ENCODE measurements around the gene ARL16.

Gene ARL16

DNA sequence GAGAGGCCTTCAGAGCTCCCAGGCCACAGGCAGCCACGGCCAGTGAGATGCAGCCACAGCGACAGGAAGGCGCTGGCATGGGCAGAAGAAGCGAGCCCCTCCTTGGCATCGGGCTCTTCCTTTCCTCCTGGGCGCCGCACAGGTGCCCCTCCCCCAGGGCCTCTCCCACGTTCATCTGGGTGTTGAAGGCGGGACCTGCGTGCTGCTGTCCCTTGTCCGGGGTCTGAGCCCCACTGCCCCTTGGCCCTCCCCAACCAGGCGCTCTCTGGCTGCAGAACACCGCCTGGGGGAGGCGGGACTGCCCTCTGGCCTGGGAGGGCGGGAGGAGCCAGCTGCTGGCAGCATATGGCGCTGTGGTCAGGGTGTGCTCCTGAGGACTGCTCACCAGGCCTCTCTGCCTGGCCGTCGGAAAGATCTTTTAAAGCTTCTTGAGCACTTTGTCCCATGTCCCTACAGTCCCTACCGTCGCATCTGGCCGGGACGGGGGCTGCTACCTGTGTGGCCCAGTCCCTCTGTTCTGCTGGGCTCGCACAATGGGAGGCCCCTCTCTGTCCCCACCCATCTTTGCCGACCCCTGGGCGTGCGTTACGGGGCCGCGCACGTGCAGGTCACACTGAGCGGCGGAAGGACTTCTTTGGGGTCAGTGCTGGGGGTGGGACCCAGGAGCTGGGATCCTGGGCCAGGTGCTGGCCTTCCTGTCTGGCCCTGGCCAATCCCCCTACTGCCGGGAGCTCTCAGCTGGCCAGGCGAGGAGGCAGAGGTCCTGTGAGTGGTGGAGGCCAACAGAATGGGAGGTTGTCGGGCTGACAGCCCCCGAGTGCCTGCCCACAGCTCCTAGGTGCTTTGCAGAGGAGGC, 30.2 kb upstream of the ARL16 start:
- TF ChIP-seq, protein P1, sequence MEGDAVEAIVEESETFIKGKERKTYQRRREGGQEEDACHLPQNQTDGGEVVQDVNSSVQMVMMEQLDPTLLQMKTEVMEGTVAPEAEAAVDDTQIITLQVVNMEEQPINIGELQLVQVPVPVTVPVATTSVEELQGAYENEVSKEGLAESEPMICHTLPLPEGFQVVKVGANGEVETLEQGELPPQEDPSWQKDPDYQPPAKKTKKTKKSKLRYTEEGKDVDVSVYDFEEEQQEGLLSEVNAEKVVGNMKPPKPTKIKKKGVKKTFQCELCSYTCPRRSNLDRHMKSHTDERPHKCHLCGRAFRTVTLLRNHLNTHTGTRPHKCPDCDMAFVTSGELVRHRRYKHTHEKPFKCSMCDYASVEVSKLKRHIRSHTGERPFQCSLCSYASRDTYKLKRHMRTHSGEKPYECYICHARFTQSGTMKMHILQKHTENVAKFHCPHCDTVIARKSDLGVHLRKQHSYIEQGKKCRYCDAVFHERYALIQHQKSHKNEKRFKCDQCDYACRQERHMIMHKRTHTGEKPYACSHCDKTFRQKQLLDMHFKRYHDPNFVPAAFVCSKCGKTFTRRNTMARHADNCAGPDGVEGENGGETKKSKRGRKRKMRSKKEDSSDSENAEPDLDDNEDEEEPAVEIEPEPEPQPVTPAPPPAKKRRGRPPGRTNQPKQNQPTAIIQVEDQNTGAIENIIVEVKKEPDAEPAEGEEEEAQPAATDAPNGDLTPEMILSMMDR (IDR thresholded peaks at IDR 0.05), result no peak
- Histone ChIP-seq H3K27me3 (peaks cover 0 to 7% of the 10 kb centered on the region in 2 donors), H3K4me3 (no peak overlapping the region), H3K4me1 (peaks cover 0 to 43% (median 25%) of the 10 kb centered on the region in 4 donors), H3K27ac (no peak overlapping the region), H3K9me3 (no peaks in the 10 kb centered on the region), H3K36me3 (peaks cover 0 to 32% (median 0%) of the 10 kb centered on the region in 3 donors)
- intact Hi-C loops (cut with DNase I; ENCODE audit: low total_unique reads), result no loop called here
- no peak for DNase-seq

DNA sequence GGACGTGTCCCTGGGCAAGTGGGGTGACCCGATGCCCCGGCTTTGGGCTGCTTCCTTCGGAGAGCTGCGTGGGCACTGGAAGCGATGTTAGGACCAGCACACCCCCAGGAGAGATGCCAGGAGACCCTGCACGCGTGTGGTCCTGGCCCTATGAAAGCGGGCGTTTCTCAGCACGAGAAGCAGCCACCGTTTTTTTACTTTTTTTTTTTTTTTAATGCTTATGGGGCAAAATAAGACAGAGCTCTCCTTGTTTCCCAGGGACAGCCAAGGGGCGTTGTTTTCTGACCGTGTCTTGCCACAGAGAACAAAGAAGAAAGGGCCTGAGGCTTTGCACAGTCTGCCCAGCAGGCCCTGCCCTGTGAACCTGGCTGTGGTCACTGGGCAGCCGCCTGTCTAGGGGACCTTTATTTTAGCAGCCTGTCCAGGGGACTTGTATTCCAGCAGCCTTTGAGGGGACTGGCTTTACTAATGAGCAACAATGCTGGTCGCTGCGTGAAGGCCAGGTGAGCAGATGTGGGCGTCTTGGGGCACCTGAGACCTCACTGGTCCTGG, 29.5 kb upstream of the ARL16 start:
- Histone ChIP-seq H3K27ac (peak overlapping the region in 1 of 2 donors; percentile 53), H3K9me3 (no peaks in the 10 kb centered on the region), H3K36me3 (peaks cover 0 to 26% (median 0%) of the 10 kb centered on the region in 3 donors), H3K4me1 (peaks cover 0 to 43% (median 25%) of the 10 kb centered on the region in 4 donors), H3K27me3 (peaks cover 0 to 7% of the 10 kb centered on the region in 2 donors), H3K4me3 (peak overlapping the region; percentile 64 to 92)
- TF ChIP-seq, protein P1 (IDR thresholded peaks at IDR 0.05), result no peak
- intact Hi-C loops (cut with DNase I; ENCODE audit: low total_unique reads), result no loop called here
- DNase-seq, result no peak

DNA sequence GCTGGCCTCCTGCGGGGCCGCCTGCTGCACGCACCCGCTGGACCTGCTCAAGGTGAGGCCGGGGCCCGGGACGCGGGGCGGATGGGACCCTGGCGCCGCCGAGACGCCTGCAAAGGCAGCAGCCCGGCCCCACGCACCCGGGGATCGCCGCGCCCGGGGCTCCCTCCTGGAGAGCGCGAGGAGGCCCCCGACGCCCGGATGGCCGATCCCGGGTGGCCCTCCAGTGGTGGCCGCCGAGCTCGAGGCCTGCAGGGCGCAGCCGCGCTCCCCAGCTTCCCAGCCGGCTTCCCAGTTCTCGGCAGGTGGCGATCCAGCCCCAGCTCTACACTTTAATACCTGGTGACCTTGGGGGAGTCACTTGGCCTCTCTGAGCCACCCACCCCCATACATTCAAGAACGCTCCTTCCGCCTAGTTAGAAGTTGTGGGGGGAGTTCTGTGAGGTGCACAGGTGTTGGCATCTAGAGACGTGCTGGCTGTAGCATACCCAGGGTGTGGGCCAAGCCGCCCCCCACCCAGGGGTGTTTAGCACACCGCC, 28.9 kb upstream of the ARL16 start:
- no peak for DNase-seq
- peak overlapping the region; percentile 49 to 53 for H3K27ac ChIP-seq

DNA sequence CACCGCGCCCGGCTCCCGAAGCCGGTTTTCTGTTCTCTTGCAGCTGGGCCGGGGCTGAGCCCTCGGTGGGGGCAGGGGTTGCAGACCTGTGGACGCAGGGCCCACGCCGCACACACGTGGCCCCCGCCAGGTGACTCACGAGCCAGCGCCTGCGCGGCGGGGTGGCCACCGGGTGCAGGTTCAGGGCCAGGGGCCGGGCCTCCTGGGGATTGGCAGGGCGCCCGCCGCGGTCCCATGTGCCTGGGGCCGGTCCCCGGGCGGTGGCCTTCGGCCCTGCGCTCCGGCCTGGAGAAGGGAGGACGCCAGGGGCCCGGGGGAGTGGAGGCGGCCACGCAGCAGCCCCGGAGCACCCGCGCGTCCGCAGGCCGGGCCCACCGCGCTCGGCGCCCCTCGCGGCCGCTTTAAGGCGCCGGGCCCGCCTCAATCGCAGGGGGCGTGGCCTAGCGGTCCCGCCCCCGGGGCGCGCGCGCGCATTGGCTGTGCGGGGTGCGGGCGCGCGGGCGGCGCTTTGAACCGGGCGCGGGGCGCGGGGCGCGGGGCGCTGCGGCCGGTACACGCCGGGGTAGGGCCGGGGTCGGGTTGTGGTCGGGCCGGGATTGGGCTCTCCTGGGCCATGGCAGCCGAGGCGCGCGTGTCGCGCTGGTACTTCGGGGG, 28.3 kb upstream of the ARL16 start, which contains the start of gene SLC25A10:
TSS of gene SLC25A10 (plus strand) at position 471 of the 654 bp plus-strand sequence. CDS start at position 614, 143 bp downstream.
- no peaks in the 10 kb centered on the region for H3K9me3 ChIP-seq
- H3K4me3 ChIP-seq, result peak within 1 kb of the TSS; percentile 64 to 92
- H3K4me1 ChIP-seq, result peaks cover 0 to 43% (median 25%) of the 10 kb centered on the region in 4 donors
- intact Hi-C loops (cut with DNase I; ENCODE audit: low total_unique reads), result no loop called here
- H3K36me3 ChIP-seq, result peaks cover 0 to 26% (median 9%) of the 10 kb centered on the region in 3 donors
- DNase-seq, result peak; percentile 53 to 83
- peaks cover 0 to 7% of the 10 kb centered on the region in 2 donors for H3K27me3 ChIP-seq
- TF ChIP-seq, protein P1 (IDR thresholded peaks at IDR 0.05), result peak in 1 of 2 experiments; percentile 28
- H3K27ac ChIP-seq, result peak within 1 kb of the TSS; percentile 49 to 53

More for the DNA sequence above, 28.9 kb upstream of the ARL16 start:
- Histone ChIP-seq H3K4me3 (peak overlapping the region; percentile 64 to 92), H3K36me3 (peaks cover 0 to 26% (median 3%) of the 10 kb centered on the region in 3 donors), H3K9me3 (no peaks in the 10 kb centered on the region), H3K27me3 (peaks cover 0 to 7% of the 10 kb centered on the region in 2 donors), H3K4me1 (peaks cover 0 to 43% (median 25%) of the 10 kb centered on the region in 4 donors)
- intact Hi-C loops (cut with DNase I; ENCODE audit: low total_unique reads), result no loop called here
- TF ChIP-seq, protein P1 (IDR thresholded peaks at IDR 0.05), result no peak
